VCaP (cell line): ENCODE results near the gene LIME1.
"Not testable (repeated sequence)": the region's sequence is repeated elsewhere in the genome, so short reads cannot be mapped to it uniquely, and the experiment has no call there.

Experiments
- H3K27ac ChIP-seq: fragments of 450-650 bp; 2 replicates; pipeline ENCODE4 v1.5.1; 2017
- TF ChIP-seq, protein P1 (sequence below): fragments of 450-650 bp; conservative IDR thresholded peaks from 2 replicates; pipeline ENCODE4 v1.5.1; 2017; ENCODE audit warnings: mild to moderate bottlenecking, moderate library complexity

The LIME1 gene

GRCh38 chr20:63707558-63708300, 28.7 kb upstream of the LIME1 start, which contains the start of the genes ARFRP1 and ZGPAT:
ARFRP1 (minus strand) TSS chr20:63707976; CDS start chr20:63707091, 885 bp downstream.
ZGPAT (plus strand) TSS chr20:63708039; CDS start chr20:63708581, 542 bp downstream.
- H3K27ac ChIP-seq: peak within 1 kb of the TSS; percentile 96
- TF ChIP-seq, protein P1, sequence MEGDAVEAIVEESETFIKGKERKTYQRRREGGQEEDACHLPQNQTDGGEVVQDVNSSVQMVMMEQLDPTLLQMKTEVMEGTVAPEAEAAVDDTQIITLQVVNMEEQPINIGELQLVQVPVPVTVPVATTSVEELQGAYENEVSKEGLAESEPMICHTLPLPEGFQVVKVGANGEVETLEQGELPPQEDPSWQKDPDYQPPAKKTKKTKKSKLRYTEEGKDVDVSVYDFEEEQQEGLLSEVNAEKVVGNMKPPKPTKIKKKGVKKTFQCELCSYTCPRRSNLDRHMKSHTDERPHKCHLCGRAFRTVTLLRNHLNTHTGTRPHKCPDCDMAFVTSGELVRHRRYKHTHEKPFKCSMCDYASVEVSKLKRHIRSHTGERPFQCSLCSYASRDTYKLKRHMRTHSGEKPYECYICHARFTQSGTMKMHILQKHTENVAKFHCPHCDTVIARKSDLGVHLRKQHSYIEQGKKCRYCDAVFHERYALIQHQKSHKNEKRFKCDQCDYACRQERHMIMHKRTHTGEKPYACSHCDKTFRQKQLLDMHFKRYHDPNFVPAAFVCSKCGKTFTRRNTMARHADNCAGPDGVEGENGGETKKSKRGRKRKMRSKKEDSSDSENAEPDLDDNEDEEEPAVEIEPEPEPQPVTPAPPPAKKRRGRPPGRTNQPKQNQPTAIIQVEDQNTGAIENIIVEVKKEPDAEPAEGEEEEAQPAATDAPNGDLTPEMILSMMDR: no peak

DNA sequence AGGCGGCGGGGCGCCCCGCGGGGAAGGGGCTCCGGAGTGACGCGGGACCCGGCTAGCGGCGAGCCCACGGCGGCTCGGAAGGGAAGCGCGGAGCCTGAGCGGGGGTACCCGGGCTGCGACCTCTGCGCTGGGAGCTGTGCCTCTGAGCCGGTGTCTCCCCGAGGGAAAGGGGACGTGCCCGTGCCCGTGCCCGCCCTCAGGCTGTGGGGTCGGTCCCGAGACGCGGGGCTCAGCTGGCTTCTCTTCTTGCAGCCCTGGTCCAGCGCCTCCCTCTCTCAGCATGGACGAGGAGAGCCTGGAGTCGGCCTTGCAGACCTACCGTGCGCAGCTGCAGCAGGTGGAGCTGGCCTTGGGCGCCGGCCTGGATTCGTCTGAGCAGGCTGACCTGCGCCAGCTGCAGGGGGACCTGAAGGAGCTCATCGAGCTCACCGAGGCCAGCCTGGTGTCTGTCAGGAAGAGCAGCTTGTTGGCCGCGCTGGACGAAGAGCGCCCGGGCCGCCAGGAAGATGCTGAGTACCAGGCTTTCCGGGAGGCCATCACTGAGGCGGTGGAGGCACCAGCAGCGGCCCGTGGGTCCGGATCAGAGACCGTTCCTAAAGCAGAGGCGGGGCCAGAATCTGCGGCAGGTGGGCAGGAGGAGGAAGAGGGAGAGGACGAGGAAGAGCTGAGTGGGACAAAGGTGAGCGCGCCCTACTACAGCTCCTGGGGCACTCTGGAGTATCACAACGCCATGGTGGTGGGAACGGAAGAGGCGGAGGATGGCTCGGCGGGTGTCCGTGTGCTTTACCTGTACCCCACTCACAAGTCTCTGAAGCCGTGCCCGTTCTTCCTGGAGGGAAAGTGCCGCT, 27.9 kb upstream of the LIME1 start:
- TF ChIP-seq, protein P1: no peak
- peak overlapping the region; percentile 96 for H3K27ac ChIP-seq

- peak overlapping the region; percentile 96; the same call in 1 of the 2 replicates for H3K27ac ChIP-seq
- TF ChIP-seq, protein P1: no peak
These were observed 27.3 kb upstream of the LIME1 start for GRCh38 chr20:63709149-63709527.

DNA sequence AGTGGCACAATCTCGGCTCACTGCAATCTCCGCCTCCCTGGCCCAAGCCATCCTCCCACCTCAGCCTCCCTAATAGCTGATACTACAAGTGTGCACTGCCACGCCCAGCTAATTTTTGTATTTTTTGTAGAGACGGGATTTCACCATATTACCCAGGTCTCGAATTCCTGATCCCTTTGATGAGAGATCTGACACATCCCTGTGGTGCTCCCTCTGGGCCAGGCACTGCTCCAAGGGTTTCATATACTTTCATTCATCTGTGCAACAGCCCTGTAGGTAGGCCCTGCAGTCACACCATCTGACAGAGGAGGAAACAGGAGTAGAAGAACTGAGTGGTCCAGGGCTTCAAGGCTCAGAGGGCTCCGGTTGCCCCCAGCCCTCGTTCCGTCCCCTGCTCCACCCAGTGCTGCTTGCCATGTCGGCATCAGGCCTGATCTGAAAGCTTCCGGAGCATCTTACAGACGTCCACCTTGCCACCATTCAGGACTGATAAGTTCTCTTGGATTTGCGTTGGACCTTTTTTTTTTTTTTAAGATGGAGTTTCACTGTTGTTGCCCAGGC, 25.3 kb upstream of the LIME1 start:
- TF ChIP-seq, protein P1: no peak
- H3K27ac ChIP-seq: no peak overlapping the region

DNA sequence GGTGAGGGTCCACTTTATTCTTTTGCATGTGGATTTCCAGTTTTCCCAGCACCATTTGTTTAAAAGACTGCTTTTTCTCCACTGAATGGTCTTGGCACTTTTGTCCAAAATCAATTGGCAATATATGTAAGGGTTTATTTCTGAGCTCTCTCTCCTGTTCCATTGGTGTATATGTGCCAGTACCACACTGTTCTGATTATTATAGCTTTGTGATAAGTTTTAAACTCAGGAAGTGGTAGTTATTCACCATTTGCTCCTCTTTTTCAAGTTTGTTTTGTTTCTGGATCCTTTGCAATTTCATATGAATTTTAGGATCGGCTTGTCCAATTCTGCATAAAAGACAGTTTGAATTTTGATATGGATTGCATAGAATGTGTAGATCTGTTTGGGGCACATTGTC, 24.3 kb upstream of the LIME1 start:
- TF ChIP-seq, protein P1: no peak
- no peak overlapping the region for H3K27ac ChIP-seq

DNA sequence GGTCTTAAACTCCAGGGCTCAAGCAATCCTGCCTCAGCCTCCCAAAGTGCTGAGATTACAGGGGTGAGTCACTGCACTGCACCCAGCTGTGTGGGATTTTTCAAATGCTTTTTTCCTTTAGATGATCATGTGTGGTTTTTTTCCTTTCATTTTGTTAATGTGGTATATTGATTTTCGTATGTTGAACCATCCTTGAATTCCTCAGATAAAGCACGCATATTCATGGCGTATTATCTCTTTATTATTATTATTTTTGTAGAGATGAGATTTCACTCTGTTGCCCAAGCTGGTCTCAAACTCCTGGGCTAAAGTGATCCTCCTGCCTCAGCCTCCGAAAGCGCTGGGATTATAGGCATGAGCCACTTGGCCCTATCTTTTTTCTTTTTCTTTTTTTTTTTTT, 21.6 kb upstream of the LIME1 start:
- TF ChIP-seq, protein P1: no peak
- H3K27ac ChIP-seq: no peak overlapping the region

DNA sequence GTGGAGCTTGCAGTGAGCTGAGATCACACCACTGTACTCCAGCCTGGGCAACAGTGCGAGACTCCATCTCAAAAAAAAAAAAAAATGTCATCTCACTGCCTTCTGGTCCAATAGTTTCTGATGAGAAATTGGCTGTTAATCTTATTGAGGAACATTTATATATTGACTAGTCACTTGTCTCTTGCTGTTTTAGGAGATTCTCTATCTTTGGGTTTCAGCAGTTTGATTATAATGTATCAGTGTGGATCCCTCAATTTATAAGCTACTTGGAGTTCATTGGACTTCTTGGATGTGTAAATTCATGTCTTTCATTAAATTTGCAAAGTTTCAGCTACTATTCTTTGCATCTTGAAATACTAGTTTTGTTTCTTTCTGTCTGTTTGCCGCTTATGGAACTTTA, 17.5 kb upstream of the LIME1 start:
- H3K27ac ChIP-seq: no peak overlapping the region
- TF ChIP-seq, protein P1: no peak

DNA sequence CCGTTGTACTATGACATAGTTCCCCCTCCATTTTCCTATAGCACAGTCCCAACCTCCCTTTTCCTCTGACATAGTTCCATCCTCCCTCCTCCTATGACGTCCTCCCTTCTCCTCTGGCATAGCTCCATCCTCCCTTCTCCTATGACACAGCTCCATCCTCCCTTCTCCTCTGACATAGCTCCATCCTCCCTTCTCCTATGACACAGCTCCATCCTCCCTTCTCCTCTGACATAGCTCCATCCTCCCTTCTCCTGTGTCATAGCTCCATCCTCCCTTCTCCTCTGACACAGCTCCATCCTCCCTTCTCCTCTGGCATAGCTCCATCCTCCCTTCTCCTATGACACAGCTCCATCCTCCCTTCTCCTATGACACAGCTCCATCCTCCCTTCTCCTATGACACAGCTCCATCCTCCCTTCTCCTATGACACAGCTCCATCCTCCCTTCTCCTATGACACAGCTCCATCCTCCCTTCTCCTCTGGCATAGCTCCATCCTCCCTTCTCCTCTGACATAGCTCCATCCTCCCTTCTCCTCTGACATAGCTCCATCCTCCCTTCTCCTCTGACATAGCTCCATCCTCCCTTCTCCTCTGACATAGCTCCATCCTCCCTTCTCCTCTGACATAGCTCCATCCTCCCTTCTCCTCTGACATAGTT, 13.4 kb upstream of the LIME1 start:
- H3K27ac ChIP-seq: not testable (repeated sequence)

GRCh38 chr20:63730189-63730733, 6.2 kb upstream of the LIME1 start:
- not testable (repeated sequence) for H3K27ac ChIP-seq
